HFFc6 (cell line): ENCODE measurements around the gene HADHA. TPM values are rescaled to one million over a fixed set of nuclear protein-coding genes. Genes with fewer than 3 reads are reported as not detected.

Experiments used
- DNase-seq: peaks from one replicate; pipeline ENCODE4 v3.0.0-alpha.2; 2018
- H3K27ac Mint-ChIP-seq: 2 replicates; pipeline ENCODE4 v1.8.0; 2020; ENCODE audit warnings: mild to moderate bottlenecking, mixed read lengths
- H3K27me3 Mint-ChIP-seq: 2 replicates; pipeline ENCODE4 v1.8.0; 2021; ENCODE audit warnings: mild to moderate bottlenecking, moderate library complexity, mixed read lengths; ENCODE audit not compliant: insufficient read depth
- H3K36me3 Mint-ChIP-seq: 2 replicates; pipeline ENCODE4 v1.8.0; 2021; ENCODE audit warnings: low read depth, mixed read lengths
- H3K4me1 Mint-ChIP-seq: 2 replicates; pipeline ENCODE4 v1.8.0; 2020; ENCODE audit warnings: low read depth, mixed read lengths
- H3K4me3 Mint-ChIP-seq: 2 replicates; pipeline ENCODE4 v1.8.0; 2020; ENCODE audit warnings: mild to moderate bottlenecking, moderate library complexity, mixed read lengths
- H3K9me3 Mint-ChIP-seq: 2 replicates; pipeline ENCODE4 v1.8.0; 2020; ENCODE audit warnings: mild to moderate bottlenecking, mixed read lengths
- total RNA-seq, 6 experiments: library from RNA; stranded (reverse); fragmentation: NEBNext Ultra II Directional; extraction: Animal tissue kit (Norgen Biotek cat#: 25700); gene quantifications; 2 replicates in 1 of 6; 3 replicates in 5 of 6; pipeline ENCODE4 v1.2.3, GENCODE V29; 2021
- TF ChIP-seq, protein P1 (sequence below): fragments of 200-600 bp; sonication (generic); IDR thresholded peaks from 2 replicates; pipeline ENCODE4 v1.5.0; 2021; ENCODE audit warnings: antibody characterized with exemption, mild to moderate bottlenecking

HADHA gene
- total RNA-seq, 6 experiments from 2014 or later: 127 to 138 (median 133) TPM

DNA sequence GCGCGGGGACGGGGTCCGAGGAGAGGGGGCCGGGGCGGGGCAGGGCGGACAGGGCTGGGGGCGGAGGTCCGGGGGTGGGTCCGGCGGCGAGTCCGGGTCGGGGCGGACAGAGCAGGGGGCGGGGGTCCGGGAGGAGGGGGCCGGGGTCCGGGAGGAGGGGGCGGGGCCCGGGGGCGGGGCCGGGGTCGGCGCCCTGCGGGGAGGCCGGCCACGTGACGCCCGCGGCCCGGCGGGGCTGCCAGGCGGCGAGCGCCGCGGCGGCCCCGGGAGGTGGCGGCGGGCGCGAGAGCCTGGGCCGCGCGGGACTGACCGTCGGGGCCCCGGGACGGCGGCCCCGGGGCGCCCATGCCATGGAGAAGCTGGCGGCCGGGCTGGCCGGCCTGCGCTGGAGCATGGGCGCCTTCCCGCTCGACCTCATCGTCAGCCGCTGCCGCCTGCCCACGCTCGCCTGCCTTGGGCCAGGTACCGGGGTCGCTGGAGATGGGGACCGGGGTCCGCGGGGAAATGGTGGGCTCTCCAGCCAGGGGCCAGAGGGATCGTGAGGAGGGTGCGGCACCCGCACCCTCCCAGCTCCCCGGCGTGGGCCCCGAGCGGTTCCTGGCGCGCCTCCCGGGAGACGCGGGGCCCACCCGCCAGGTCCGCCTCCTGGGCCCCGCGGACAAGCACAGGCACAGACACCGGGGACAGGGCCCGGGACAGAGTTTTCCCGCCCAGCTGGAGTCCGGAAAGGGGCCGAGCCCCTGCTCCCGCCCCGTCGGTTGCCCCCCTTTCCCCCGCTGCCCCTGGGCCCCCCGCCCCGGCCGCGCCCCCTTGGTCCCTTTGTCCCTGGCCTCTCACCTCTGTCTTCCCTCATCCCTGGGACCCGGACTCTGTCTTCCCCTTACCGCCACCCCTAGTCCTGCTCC is 71.3 kb downstream of the HADHA start, which contains the start of gene GAREM2:
Gene GAREM2 (plus strand): TSS at position 218 of the 905 bp plus-strand sequence. CDS start 133 bp downstream, at position 351.
- no peaks in the 10 kb centered on the region for H3K9me3 Mint-ChIP-seq
- peaks cover 30% of the 10 kb centered on the region for H3K27me3 Mint-ChIP-seq
- no peaks in the 10 kb centered on the region for H3K4me1 Mint-ChIP-seq
- no peak within 1 kb of the TSS for H3K27ac Mint-ChIP-seq
- no peak within 1 kb of the TSS; the same call in 1 of the 2 replicates for H3K4me3 Mint-ChIP-seq
- peaks cover 4% of the 10 kb centered on the region; the same call in 1 of the 2 replicates for H3K36me3 Mint-ChIP-seq
- TF ChIP-seq, protein P1, sequence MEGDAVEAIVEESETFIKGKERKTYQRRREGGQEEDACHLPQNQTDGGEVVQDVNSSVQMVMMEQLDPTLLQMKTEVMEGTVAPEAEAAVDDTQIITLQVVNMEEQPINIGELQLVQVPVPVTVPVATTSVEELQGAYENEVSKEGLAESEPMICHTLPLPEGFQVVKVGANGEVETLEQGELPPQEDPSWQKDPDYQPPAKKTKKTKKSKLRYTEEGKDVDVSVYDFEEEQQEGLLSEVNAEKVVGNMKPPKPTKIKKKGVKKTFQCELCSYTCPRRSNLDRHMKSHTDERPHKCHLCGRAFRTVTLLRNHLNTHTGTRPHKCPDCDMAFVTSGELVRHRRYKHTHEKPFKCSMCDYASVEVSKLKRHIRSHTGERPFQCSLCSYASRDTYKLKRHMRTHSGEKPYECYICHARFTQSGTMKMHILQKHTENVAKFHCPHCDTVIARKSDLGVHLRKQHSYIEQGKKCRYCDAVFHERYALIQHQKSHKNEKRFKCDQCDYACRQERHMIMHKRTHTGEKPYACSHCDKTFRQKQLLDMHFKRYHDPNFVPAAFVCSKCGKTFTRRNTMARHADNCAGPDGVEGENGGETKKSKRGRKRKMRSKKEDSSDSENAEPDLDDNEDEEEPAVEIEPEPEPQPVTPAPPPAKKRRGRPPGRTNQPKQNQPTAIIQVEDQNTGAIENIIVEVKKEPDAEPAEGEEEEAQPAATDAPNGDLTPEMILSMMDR: no peak
- no peak for DNase-seq

DNA sequence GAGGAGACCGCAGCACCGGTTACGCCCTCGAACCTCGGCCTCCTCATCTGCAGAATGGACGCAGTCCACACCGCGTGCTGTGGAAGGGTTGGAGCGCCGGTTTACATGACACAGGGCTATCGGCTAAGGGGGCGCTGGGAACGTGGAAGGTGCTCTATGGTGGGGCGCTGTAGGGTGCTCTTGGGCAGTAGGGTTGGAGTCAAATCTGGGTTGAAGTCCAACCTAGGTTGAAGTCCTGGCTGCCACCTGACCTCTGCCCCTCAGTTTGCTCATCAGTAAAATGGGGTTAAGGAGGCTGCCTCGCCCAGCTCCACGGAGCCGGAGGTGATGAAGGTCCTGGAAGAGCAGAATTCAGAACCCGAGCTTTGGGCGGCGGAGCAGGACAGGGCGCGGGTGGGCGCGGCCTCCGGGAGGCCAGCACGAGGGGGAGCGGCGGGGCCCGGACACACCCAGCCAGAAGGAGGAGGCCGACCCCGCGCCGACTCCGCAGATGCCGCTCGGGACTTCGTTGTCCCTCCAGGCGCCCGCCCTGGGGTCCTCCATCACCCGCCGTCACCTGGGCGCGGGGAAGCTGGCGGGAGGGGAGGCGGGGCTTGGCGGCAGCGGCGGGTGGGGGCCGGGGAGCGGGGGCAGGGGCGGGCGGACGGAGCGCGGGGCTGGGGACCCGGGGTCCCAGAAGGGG is 72.1 kb downstream of the HADHA start:
- Mint-ChIP-seq H3K4me3 (no peak overlapping the region; the same call in 1 of the 2 replicates), H3K36me3 (peaks cover 4% of the 10 kb centered on the region; the same call in 1 of the 2 replicates), H3K27ac (no peak overlapping the region), H3K27me3 (peaks cover 30% of the 10 kb centered on the region), H3K9me3 (no peaks in the 10 kb centered on the region), H3K4me1 (no peaks in the 10 kb centered on the region)
- TF ChIP-seq, protein P1: no peak
- no peak for DNase-seq

DNA sequence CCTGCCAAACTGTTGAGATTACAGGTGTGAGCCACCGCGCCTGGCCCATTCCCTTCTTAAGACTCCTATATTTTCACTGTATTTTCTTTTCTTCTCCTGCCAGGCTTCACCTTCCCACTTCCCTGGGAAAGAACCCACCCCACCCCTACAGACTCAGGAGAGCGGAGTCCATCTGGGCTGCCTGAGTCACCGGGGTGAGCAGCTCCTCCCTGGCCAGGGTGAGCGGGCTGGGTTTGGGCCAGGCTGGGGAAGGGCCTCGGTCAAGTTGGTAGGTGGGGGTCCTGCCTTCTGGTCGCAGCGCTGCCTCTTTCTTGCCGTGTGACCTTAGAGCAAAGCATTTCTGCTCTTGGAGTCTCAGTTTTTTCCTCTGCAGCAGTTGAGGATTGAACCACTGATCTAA is 73.6 kb downstream of the HADHA start:
- Mint-ChIP-seq H3K36me3 (peaks cover 4% of the 10 kb centered on the region; the same call in 1 of the 2 replicates), H3K27ac (no peak overlapping the region), H3K4me3 (no peak overlapping the region), H3K4me1 (no peaks in the 10 kb centered on the region), H3K9me3 (no peaks in the 10 kb centered on the region), H3K27me3 (peaks cover 26% of the 10 kb centered on the region)
- TF ChIP-seq, protein P1: no peak
- DNase-seq: no peak

DNA sequence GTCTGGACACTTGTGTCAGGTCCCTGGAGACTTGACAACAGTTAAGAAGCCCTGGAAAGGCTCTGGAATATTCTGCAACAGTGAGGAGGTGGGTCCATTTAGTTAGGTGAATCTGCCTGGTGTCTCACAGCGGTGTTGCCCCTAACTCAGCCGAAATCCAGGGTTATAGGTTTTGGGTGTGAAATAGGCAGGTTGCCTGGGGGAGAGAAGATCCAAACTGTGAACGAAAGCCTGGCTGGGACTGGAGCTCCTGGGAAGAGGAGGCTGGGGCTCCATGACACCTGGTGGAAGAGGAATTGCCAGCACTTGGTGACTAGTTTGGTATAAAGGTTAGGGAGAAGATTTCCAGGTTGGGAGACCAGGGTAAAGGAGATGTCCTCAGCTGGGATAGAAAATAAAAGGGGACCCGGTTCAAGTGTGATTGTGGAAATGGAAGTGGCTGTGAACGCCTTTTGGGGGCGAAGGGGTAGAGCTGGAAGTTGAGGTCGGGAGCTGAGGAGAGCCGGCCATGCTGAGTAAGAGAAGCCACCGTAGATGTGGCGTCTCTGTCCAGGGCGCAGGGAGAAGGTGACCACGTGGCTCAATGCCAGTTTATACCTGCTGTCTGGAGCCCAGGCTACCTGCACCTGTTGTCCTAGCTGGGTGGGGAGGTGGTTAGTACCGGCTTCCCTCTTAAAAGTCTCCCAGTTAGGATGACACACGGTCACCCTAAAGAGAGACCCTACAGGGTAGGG is 74.6 kb downstream of the HADHA start:
- DNase-seq: no peak
- H3K36me3 Mint-ChIP-seq: peaks cover 4% of the 10 kb centered on the region; the same call in 1 of the 2 replicates
- H3K27ac Mint-ChIP-seq: no peak overlapping the region
- no peaks in the 10 kb centered on the region for H3K9me3 Mint-ChIP-seq
- H3K27me3 Mint-ChIP-seq: peaks cover 25% of the 10 kb centered on the region
- TF ChIP-seq, protein P1: no peak
- H3K4me3 Mint-ChIP-seq: no peak overlapping the region
- H3K4me1 Mint-ChIP-seq: no peaks in the 10 kb centered on the region

DNA sequence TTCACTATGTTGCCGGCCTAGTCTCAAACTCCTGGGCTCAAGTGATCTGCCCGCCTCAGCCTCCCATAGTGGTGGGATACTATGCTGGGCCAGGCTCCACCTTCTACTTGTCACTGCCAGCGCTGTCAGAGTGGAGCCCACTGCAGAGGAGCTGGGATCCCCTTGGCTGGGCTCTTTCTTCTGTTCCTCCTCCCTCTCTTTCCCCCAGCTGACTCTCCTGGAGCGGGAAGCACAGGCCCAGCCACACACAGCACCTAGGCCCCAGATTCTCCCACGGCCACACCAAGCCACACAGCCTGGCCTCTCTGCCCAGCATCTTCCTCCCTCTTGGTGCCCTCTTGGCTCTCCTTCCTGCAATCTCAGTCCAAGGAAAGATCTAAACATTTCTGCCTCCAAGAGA is 75.2 kb downstream of the HADHA start:
- H3K9me3 Mint-ChIP-seq: no peaks in the 10 kb centered on the region
- no peak for DNase-seq
- peaks cover 31% of the 10 kb centered on the region for H3K27me3 Mint-ChIP-seq
- H3K4me3 Mint-ChIP-seq: no peak overlapping the region
- H3K27ac Mint-ChIP-seq: no peak overlapping the region
- H3K4me1 Mint-ChIP-seq: no peaks in the 10 kb centered on the region
- TF ChIP-seq, protein P1: no peak
- peaks cover 4% of the 10 kb centered on the region; the same call in 1 of the 2 replicates for H3K36me3 Mint-ChIP-seq
